NCI-H82 treated with DMSO at 0.1 percent for 48 hours (cell line): ENCODE data around the gene TIGIT.

Experiments used
- DNase-seq: peaks from one replicate; lab custom pipeline; 2025; ENCODE audit not compliant: unreplicated experiment; lab: John Stamatoyannopoulos, UW

TIGIT gene

GRCh38 chr3:114308830-114309229 is 15.0 kb downstream of the TIGIT start:
- DNase-seq: no peak

- no peak for DNase-seq
These were observed 16.9 kb downstream of the TIGIT start for GRCh38 chr3:114310695-114311094.

DNA sequence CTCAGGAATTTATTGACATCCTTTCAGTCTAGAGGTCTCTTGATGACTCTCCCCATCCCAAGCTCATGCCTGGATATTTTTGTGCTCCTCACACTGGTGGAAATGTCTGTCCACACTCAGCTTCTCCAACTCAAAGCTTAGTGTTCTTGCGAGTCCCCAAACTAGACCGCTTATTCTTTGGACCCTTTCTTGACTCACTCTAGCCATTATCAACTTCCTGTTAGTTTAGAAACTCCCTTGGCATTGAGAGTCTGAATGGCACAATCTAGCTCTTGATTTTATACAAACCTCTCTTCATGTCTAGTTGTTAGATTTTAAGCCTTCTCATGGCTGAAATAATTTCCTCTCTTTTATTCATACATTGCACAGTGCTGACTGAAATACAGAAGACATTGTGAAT is 19.6 kb downstream of the TIGIT start:
- no peak for DNase-seq

DNA sequence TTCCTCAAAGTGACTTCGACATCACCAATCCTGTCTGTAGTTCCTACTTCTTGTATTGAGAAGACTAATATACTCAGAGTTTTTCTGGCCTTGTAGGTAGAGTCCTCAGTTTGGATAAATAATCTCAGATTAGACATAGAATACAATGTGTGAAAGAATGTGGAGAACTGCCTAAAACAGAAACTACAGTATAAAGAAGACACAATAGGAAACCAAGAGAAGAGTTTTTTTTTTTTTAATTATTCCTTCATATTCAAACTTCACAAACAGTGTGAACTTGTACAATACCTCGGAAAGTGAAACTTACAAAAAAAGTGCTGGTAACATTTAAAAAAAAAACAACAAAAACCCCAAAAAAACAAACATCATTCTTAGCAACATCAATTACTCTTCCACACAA is 20.5 kb downstream of the TIGIT start:
- DNase-seq: no peak

DNA sequence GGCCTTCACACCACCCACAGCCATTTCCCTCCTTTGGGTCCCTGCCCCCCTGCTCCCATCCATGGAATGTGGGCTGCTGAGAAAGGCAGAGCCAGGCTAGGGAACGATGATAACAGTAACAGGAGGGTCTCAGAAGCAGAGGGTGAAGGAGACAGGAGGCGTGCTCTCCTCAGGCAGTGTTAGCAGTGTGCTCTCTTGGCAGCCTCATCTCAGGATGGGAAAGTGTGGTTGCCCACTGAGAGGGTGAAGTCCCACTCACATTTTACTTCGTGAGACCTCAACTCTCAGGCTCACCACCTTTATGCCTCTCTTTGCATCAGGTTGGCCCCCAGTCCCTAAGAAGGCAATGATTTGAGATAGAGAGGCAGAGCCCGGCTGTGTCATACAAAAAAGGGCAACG is 24.5 kb downstream of the TIGIT start:
- DNase-seq: no peak

DNA sequence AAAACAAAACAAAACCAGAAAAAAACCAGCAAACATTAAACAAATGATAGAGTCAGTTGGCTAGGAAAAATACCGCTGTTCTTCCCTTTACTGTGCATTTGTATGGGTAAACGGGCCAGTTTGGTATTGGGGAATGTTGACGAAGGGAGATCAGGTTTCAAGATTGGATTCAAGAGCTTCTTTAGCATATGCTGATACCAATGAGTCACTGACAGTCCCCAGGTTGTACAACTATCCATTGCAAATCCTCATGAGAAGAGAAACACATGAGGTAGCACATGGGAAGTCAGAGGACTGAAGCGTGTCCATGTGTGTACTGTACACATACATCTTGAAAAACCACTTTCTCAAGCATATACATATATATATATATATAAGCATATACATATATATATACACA is 25.6 kb downstream of the TIGIT start:
- peak; percentile 34 for DNase-seq

GRCh38 chr3:114320246-114320645 is 26.4 kb downstream of the TIGIT start:
- DNase-seq: no peak

- DNase-seq: no peak
These were observed 29.9 kb downstream of the TIGIT start for GRCh38 chr3:114323546-114324254.

GRCh38 chr3:114327665-114328064 is 33.8 kb downstream of the TIGIT start:
- DNase-seq: no peak

- no peak for DNase-seq
These were observed 34.5 kb downstream of the TIGIT start for GRCh38 chr3:114328345-114328744.

GRCh38 chr3:114329823-114330222 is 36.0 kb downstream of the TIGIT start:
- no peak for DNase-seq

GRCh38 chr3:114331007-114331406 is 37.2 kb downstream of the TIGIT start:
- no peak for DNase-seq

DNA sequence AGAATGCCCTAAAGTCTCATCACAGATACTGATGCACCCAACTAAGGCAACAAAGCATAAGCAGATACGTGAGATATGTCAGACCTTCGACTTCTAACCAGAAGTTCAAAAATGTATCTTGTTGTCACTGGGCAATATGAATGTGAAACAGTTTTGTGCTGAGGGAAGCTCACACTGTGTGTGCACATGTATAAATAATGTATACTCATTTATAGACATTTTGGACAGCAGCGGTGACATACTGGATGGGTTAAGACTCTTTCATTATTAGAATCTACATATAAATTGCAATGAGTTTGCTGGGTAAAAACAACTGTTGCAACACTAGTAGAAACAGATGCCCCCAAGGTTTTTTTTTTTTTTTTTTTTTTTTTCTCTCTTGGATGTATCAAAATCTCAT is 37.9 kb downstream of the TIGIT start:
- DNase-seq: no peak

DNA sequence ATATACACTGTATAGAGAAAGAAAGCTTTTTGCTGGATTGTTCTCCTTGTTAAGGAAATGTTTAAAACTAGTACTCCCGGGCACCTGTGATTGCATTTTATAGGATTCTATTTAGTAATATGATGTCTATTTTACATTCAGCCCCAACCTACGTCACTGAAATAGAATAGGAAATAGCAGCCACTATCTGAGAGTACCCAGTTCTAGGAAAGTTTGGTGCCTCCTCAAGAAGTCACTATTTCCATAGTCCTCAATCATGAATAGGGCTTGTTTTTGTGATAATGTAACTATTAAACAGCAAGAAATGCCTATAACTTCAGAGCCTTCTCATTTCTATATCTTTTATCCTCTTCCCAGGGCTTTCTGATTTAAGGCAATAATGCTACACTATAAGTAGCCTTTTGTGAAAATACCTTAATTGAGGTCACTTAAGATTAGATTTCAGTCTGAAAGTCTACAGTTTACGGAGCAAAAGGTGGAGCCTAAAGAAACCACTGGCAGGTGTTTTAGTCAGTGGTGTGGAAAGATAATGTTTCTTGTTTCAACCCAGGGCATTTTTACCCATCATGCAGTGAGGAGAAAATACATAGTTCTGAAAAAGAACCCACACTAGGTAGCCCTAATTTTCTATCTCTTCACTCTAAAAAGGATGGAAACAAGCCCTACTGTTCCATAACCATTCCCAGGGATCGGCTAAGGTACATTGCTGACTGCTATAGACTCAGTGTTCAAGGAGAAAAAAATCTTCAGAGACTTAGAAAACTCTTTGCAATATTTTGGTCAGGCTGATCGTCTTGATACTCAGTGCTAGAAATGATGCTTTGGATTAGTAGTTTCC is 38.7 kb downstream of the TIGIT start:
- DNase-seq: no peak

- no peak for DNase-seq
These were observed 39.5 kb downstream of the TIGIT start for GRCh38 chr3:114333180-114333922.

DNA sequence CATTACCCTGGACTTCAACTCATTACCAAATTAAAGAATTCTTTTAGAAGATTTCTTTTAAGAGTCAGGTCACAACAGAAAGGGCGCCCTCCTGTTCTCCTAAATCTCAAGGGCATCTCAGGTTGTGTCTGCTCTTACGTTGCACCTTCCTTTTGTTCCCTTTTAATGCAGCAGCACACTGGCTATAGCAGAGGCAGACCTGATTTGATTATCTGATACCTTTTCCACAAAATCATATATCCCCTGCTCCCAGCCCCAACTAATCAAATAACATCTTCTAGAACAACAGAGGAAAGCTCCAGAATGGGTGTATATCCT is 40.1 kb downstream of the TIGIT start:
- DNase-seq: no peak

DNA sequence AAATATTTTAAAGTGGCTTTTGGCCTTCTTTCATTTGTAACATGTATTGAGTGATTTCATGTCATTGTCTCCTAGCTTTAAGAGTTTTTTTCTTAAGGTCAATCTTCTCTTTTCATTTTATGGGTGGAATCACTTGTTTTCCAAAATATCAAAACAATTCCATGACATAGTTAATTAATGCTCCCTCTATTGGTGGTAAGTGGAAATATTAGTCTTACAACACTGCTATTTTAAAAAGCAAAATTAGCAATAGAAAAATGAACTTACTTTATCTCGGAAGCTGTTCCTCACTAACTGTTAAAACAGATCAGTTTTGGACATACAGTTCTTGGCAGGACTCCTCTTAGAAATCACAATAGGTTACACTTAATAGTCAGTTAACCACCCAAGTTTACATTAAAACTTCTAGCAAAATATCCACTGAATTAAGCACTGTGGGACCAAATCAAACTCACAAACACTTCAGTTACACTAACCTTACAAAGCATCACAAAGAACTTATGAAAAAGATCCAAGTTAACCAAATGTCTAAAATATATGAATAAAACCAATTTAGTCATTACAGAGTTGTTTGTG is 42.4 kb downstream of the TIGIT start:
- no peak for DNase-seq

DNA sequence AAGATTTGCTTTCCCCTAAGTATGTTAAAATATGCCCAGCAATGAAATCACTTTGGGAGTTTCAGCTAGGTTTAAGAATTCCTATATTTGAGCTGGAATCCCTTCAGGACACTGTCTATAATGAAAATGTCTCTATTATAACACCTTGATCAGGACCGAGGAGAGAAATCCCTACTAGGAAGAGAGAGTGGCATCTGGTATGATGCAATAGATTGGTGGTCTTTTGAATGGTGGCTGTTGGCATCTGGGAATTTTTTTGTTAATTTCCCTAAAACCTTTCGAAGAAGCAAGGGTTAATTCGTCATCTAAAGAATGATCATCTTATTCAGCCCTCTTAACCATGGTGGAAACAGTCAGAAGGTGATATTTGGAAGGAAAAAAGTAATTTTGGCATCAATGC is 43.0 kb downstream of the TIGIT start:
- DNase-seq: no peak

GRCh38 chr3:114338651-114339357 is 45.0 kb downstream of the TIGIT start:
- no peak for DNase-seq

GRCh38 chr3:114344492-114344891 is 50.7 kb downstream of the TIGIT start:
- DNase-seq: no peak

DNA sequence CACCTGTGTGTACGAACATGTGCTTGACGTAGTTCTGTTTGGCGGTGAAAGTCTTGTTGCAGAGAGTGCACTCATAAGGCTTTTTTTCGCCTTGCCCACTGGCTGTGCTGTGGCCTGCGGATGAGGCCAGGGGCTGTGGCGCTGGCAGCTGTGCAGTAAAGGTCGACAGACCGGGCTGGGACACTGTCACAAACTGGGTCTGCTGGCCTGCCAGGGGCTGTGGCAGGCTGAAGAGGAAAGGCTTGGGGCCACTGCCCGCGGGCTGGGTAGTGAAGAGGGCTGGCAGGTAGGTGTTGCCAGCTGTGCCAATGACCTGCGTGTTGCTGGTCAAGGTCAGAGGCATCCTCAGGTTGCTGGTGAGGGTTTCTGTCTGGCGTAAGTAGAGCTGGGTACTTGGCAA is 56.4 kb downstream of the TIGIT start:
- DNase-seq: no peak
